GM12892 (cell line): ENCODE results near the gene ZNF438.
"Not testable (repeated sequence)": the region's sequence is repeated elsewhere in the genome, so short reads cannot be mapped to it uniquely, and the experiment has no call there.

Experiments used
- DNase-seq: peaks from one replicate; pipeline ENCODE4 v3.0.0; 2011; ENCODE audit not compliant: insufficient read length
- FAIRE-seq: peaks from 2 replicates; lab custom pipeline; 2011; peaks lifted over from hg19 to GRCh38; lab: Jason Lieb, UNC
- POLR2A ChIP-seq: IDR thresholded peaks from 2 replicates; pipeline ENCODE4 v1.6.1; 2011; ENCODE audit warnings: low read depth, low read length, control low read depth
- POLR2AphosphoS5 ChIP-seq: IDR thresholded peaks from 2 replicates; pipeline ENCODE4 v1.6.1; 2011; ENCODE audit warnings: low read depth, low read length, control low read depth
- TAF1 ChIP-seq: IDR thresholded peaks from 2 replicates; pipeline ENCODE4 v1.6.1; 2011; ENCODE audit warnings: low read depth, mild to moderate bottlenecking, control low read depth, low read length, borderline replicate concordance

The ZNF438 gene

DNA sequence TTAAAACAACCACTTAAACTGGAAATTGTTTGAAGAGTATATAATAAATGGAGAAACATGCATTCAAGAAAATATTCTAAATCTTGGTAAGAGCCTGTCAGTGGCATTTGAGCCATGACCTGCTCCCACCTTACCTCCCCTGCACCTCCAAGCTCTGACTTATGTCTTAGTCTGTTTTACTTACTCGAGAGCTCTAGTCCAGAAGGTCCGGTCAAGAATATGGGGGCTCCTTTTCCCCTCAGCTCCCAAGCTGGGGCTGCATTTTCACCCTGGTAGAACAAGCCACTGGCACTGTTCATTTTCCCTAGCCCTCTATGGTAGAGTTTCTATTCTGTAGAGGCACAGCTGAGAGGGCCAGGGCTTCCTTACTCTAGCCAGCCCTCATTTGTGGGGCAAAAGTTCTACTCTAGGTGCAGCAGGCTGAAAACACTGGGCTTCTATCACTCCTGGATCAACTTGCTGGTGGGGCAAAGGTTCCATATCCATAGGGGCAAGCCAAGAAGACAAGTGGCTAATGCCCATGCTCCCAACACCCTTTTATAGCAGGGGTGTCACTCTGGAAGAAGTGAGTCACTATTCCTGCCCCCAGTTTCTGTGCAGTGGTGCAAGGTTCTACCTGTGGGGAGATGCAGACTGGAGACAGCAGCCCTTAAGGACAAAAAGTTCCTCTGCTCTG is 40.6 kb downstream of the ZNF438 start:
- TF ChIP-seq POLR2A = no peak
- TF ChIP-seq POLR2AphosphoS5 = no peak
- no peak for TF ChIP-seq TAF1
- DNase-seq = no peak
- no peak for FAIRE-seq

DNA sequence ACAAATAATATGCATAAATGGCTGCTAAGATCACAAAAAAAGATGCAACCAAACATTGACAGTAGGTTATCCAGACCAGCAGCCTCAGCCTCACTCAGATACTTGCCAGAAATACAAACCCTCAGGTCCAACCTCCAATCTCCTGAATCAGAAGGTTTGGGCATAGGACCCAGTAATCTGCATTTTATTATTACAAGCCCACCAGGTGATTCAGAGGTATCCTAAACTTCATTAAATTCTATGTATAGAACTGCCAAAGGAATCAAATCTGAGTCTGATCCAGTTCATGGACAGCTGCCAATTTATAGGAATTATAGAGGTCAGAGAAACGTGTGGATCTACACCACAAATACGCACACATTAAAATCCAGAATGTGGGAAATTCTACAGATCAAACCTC is 41.3 kb downstream of the ZNF438 start:
- no peak for TF ChIP-seq POLR2A
- TF ChIP-seq TAF1 = no peak
- no peak for TF ChIP-seq POLR2AphosphoS5
- DNase-seq = no peak
- no peak for FAIRE-seq

DNA sequence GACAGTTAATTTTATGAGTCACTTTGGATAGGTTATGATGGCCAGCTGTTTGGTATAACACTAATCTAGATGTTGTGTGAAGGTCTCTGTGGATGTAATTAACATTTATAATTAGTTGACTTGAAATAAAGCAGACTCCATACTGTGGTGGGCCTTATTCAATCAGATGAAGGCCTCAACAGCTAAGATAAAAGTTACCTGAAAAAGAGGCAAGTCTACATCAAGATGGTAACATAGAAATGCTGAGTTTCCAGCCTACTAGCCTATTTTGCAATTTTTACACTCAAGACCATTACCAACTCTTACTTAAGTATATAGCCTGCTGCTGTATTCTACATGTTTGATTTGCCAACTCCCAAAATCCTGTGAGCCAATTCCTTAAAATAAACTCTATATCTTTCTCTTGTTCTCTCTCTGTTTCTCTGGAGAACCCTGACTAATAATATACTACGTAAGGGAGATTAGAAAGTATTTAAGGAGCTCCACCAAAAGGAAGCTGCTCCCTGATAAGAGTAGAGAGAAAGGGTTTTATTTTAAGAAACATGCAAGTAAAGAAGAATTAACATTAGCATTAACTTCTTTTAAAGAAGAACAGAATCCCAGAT is 42.7 kb downstream of the ZNF438 start:
- DNase-seq (no peak), FAIRE-seq (no peak)
- TF ChIP-seq POLR2A (no peak), TAF1 (no peak), POLR2AphosphoS5 (no peak)

DNA sequence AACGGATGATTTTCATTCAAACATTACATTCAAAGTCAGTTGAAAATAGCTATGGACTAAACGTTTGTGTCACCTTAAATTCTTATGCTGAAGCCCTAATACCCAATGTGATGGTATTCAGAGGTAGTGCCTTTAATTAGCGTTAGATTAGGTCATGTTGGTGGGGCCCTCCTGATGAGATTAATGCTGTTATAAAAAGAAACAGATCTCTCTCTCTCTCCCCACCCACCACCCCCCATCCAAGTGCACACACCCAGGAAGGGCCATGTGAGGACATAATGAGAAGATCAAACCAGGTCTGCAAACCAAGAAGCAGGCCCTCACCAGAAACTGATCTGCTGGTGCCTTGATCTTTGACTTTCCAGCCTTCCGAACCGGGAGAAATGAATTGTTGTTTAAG is 44.2 kb downstream of the ZNF438 start:
- TF ChIP-seq TAF1 (no peak), POLR2AphosphoS5 (no peak), POLR2A (no peak)
- FAIRE-seq (no peak), DNase-seq (no peak)

DNA sequence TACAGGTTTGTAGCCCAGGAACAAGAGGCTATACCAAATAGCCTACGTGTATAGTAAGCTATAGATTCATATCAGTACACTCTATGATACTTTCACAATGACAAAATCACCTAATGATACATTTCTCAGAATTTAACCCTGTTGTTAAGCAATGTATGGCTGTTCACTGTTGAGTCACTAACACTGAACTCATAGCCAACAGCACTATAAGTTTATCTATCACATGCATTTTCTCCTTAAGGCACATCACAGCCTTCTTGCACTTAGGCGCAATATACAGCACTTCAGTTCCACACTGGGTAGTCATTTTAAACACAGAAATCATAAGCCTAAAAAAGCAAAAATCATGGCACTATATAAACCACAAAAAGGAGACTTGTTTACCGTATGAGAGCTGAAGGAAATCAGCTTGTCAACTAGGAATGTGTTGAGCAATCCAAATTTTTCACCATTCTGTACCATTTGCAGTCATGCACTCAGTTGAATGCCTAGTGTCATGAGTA is 45.6 kb downstream of the ZNF438 start:
- TF ChIP-seq TAF1 = no peak
- no peak for TF ChIP-seq POLR2A

DNA sequence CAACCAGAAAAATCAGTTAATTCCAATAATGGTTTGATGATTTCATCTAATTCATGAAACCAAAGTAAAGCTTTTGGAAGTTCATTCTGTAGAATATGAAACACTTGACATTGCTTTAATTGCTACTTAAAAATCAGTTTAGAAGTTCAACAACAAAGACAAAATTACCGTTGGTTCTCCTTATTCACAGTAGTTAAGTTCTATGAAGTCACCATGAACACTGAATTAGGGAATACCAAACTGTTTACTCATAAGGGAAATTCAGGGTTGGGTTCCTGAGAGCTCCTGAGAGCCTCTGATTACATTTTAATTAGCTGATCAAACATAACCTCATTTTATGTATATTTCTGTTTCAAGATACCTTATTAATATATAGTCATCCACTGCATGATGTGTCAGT is 46.2 kb downstream of the ZNF438 start:
- FAIRE-seq (no peak), DNase-seq (no peak)
- no peak for TF ChIP-seq POLR2A
- TF ChIP-seq TAF1 = no peak
- TF ChIP-seq POLR2AphosphoS5 = no peak

More for the DNA sequence above, 45.6 kb downstream of the ZNF438 start:
- DNase-seq (no peak), FAIRE-seq (no peak)

DNA sequence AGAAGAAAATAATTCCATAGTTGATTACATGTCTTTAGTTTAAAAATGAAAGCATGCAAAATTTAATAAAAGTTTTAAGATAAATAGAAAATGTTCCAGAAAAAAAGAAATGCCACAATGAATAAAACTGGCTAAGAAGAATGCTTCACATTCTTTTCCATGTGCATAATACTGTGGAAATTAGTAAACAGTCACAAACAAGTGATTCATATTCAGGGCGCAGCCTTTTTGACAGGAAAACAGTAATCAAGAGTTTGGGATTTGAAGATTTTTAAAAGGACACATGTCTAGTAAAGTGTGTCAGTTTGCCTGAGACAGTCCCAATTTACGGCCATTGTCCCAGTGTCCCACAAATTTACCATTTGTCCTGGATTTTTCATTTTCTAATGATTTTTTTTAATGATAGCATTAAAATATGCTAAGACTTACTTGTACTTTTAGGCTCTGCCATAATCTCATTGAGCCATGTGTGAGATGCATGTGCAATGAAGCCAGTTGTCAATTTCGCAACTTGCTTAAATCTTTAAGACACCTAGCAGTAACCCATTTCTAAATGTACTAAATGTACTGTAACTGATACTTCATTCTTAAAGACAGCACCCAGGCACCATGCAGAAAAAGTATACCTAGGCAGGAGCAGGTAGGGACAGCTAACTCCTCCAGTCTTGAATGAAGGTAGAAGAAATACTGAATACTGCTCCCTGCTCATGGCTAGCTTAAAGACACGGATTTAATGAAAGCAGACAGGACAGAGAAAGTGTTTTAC is 46.9 kb downstream of the ZNF438 start:
- no peak for DNase-seq
- TF ChIP-seq TAF1 = no peak
- no peak for TF ChIP-seq POLR2A
- TF ChIP-seq POLR2AphosphoS5 = no peak
- no peak for FAIRE-seq

DNA sequence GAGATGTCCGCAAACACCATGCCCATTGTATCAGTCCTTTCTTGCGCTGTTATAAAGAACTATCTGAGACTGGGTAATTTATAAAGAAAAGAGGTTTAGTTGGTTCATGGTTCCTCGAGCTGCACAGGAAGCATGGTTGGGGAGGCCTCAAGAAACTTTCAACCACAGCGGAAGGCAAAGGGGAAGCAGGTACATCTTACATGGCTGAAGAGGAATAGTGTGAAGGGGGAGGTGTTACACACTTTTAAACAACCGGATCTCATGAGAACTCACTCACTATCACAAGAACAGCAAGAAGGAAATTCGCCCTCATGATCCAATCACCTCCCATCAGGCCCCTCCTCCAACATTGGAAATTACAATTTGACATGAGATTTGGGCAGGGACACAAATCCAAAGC is 48.5 kb downstream of the ZNF438 start:
- not testable (repeated sequence) for FAIRE-seq, DNase-seq

DNA sequence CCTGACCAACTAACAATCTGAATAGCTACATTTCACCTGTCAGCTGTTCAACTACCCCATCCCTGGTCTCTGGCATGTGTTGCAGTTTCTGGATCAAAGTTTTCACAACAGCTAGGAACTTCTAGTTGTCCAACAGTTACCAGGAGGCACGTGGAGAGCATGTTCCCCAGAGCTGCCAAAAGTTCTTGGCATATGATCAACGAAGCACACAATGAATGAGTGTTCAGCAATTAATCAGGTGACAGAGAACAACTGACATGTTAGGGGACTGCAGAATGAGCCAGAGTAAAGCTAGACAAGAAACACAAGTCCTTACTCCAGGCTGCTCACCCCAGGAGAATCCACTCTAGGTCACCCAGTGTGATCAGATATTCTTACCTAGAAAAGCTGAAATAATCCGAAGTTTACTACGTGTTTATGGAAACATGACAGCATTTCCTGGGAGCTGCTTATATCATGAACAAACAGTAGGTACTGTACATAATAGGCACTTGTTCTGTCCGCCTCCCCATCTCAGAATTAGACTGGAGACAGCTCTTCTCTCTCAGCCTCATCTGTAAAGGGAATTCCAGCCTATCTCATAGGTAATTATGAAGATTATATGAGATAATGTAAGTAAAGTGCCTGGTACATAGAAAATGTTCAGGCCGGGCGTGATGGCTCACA is 50.6 kb downstream of the ZNF438 start:
- no peak for DNase-seq
- no peak for TF ChIP-seq POLR2A
- TF ChIP-seq POLR2AphosphoS5 = no peak
- no peak for TF ChIP-seq TAF1
- peak; percentile 17 for FAIRE-seq

DNA sequence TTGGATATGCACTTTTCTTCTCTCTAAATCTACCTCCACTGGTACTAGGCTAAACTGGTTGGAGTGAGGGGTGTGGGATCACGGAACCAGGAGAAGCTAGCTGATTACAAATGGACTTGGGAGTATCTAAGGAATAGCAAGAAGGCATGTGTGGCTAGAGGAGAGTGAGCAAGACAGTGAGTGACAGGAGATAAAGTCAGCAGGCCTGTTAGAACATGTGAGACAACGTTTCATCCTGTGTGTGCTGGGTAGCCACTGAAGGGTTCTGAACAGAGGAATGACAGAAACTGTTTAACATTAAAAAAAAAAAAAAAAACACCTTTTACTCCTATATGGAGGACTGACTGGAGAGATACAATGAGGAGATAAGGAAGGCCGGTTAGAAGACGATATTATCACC is 51.7 kb downstream of the ZNF438 start:
- TF ChIP-seq POLR2AphosphoS5 (no peak), TAF1 (no peak), POLR2A (no peak)
- no peak for FAIRE-seq

DNA sequence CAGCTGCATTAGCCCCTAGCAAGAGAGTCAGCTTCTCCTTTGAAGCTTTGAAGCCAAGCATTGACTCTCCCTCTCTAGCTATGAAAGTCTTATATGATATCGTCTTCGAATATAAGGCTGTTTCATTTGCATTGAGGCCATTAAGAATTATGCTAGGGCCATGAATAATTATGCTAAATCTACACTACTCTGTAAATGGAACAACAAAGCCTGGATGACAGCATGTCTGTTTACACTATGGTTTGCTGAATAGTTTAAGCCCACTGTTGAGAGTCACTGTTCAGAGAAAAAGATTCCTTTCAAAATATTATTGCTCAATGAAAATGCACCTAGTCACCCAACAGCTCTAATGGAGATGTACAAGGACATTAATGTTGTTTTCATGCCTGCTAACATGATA is 52.8 kb downstream of the ZNF438 start:
- no peak for FAIRE-seq
- TF ChIP-seq TAF1 = no peak
- no peak for TF ChIP-seq POLR2AphosphoS5
- TF ChIP-seq POLR2A = no peak
- DNase-seq = no peak

More for the DNA sequence above, 51.7 kb downstream of the ZNF438 start:
- DNase-seq = no peak

DNA sequence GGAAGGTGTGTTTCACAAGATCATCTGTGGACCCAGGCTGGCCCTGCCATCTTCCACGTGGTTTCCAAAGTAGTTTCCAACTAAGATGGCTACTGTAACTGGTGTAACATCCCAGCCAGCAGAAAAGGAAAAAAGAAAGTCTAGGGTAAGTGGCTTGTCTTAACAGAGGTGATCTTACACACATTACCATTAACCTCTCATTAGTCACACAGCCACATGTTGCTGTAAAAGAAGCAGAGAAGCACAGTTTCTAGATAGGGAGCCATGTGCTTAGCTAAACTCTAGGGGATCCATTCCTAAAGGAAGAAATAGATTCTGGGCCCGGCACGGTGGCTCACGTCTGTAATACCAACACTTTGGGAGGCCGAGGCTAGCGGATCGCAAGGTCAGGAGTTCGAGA is 54.3 kb downstream of the ZNF438 start:
- no peak for TF ChIP-seq POLR2A
- TF ChIP-seq TAF1 = no peak
- no peak for TF ChIP-seq POLR2AphosphoS5
- no peak for FAIRE-seq
- DNase-seq = no peak
